ENCODE measurements around the gene ENOX1.

Gene ENOX1

GRCh38 chr13:43434191-43434590 is 352.6 kb downstream of the ENOX1 start:
- TF ChIP-seq CTCF (IDR thresholded peaks at IDR 0.05): no peak

- TF ChIP-seq CTCF (IDR thresholded peaks at IDR 0.05): no peak
Observed at GRCh38 chr13:43433691-43434141, 353.1 kb downstream of the ENOX1 start.

DNA sequence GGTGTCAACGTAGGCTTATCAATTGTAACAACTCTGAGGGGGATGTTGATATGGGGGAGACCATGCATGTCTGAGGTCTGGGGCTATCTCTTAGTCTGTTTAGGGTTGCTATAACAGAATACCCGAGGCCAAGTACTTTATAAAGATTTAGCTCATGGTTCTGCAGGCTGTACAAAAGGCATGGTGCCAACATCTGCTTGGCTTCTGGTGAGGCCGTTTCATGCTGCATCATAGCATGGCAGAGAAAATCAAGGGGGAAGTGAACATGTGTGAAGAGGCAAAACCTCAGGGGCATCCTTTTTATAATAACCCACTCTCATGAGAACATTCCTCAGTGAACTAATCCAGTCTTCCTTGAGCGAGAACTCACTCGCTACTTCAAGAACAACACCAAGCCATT is 353.8 kb downstream of the ENOX1 start:
- TF ChIP-seq CTCF (IDR thresholded peaks at IDR 0.05): no peak

- TF ChIP-seq CTCF (IDR thresholded peaks at IDR 0.05): no peak
Observed at GRCh38 chr13:43431841-43432240, 354.9 kb downstream of the ENOX1 start.

DNA sequence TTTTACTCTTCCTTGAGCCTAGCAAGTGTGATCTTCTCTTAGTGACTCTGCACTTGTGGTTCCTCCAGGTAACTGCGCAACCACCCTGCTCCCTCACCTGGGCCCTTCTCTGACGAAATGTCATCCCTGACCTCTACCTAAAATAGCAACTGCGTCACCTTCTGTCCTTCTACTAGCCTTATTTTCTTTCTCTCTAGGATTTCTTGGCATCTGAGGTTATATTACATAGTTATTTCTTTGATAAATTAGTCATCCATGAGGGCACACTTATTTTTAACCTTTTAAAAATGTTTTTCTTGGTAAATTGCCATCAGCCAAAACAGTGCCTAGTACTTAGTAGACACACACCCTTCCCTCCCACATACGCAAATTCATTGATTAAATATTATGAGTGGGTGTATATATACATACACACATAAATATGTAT is 355.5 kb downstream of the ENOX1 start:
- no peak for TF ChIP-seq CTCF (IDR thresholded peaks at IDR 0.05)

DNA sequence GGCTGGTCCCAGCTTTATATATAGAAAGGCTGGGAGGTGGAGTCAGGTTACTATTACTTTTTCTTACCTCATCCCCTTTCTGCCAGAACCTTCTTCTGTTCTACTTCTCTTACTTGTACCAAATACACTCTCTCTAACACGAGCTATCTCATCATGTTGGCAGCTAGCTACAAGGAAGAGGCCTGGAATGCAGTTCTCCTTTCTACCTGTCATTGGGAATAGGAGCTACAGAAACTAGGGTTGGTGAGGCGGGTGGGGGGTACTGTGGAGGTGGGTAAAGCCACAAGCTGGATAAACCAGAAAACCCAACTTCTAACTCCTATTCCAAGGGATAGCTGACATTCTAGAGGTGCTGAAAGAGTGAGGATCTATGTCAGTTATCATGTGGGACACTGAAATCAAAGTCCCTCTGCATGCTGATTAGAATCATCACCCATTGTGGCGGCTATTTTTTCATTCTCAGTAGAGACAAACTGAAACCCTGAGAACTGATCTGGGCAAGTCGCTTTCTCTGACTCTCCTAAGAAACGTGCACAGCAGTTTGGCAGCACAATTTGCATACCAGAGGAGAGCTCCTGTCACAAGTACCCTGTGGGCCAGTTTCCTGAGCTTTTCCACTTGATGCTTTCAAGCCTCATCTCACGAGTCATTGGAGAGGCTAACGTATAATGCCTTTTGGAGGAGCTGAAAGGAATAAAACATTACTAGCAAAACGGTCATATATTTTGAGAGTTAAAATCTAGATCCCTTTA is 358.1 kb downstream of the ENOX1 start:
- TF ChIP-seq CTCF (IDR thresholded peaks at IDR 0.05): no peak

DNA sequence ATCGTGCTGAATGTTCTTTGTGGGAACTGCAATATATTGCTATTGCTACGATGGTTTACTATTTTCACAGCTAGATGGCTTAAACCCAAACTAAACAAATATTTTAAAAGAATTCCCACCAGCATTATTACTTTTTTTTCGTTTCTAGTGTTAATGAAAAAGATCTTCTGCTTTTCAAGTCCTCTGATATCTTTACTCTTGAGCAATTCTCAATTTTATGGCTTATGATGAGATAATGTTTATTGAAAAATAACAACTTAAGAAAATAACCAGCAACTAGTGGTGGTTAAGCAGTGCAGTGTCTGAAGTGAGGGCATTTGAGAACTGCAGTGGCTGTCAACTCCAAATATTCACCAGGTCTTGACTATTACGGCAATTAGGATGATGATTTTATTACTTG is 360.4 kb downstream of the ENOX1 start:
- no peak for TF ChIP-seq CTCF (IDR thresholded peaks at IDR 0.05)

DNA sequence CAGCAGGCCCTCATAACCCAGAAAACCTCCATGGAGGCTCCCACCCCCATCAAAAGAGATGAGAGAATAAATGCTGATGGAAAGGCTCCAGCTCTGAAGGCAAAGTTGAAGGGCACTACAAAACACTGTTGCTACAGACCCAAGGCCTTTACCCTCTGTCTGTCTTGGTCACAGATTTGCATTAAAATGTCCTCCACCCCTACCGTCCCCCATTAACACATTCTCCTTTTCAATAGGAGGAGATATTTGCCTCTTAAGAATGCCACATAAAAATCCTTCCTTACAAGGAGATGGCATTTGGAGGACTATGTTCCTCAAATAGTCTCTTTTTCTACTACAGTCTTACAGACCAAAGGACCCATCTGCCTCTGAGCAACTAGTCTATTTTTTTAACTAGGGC is 361.5 kb downstream of the ENOX1 start:
- no peak for TF ChIP-seq CTCF (IDR thresholded peaks at IDR 0.05)

Data from LNCAP (cell line).